Esophagus squamous epithelium (tissue), 5 donors: ENCODE measurements around the gene METTL9. TPM values are rescaled to one million over a fixed set of nuclear protein-coding genes. Genes with fewer than 3 reads are reported as not detected.

Source experiments
- DNase-seq: peaks from one replicate; lab custom pipeline; 2025; lab: John Stamatoyannopoulos, UW
- H3K27ac ChIP-seq, 4 donors: fragments of 200-600 bp; sonication (generic); one replicate each; pipeline ENCODE4 v1.5.1; 2016 to 2019; ENCODE audit warnings: mild to moderate bottlenecking in 1 of 4
- H3K27me3 ChIP-seq, 4 donors: fragments of 200-600 bp; sonication (generic); 1 replicate in 3 of 4; 2 replicates in 1 of 4; pipeline versions ENCODE4 v1.5.1 to v1.6.0; 2017 to 2021; ENCODE audit warnings: antibody characterized with exemption in 1 of 4
- H3K36me3 ChIP-seq, 3 donors: fragments of 200-600 bp; sonication (generic); one replicate each; pipeline ENCODE4 v1.5.1; 2016 to 2019
- H3K4me1 ChIP-seq, 3 donors: fragments of 200-600 bp; sonication (generic); one replicate each; pipeline ENCODE4 v1.5.1; 2017 to 2019
- H3K4me3 ChIP-seq, 4 donors: fragments of 200-600 bp; sonication (generic); 1 replicate in 3 of 4; 2 replicates in 1 of 4; pipeline ENCODE4 v1.5.1; 2016 to 2019; ENCODE audit warnings: mild to moderate bottlenecking in 2 of 4, moderate library complexity in 1 of 4
- H3K9me3 ChIP-seq, 3 donors: fragments of 200-600 bp; sonication (generic); one replicate each; pipeline ENCODE4 v1.5.1; 2016 to 2019
- CTCF ChIP-seq, 6 experiments: fragments of 450-650 bp in 4 of 6; fragments of 200-600 bp in 2 of 6; sonication (generic) in 2 of 6; IDR thresholded peaks; one replicate each; pipeline ENCODE4 v1.5.1; 2016 to 2019; ENCODE audit warnings: antibody characterized with exemption in 6 of 6, mild to moderate bottlenecking in 4 of 6, moderate library complexity in 4 of 6
- POLR2A ChIP-seq, 4 donors: fragments of 450-650 bp; IDR thresholded peaks; one replicate each; pipeline ENCODE4 v1.6.1; 2017; ENCODE audit warnings: antibody characterized with exemption in 4 of 4, mild to moderate bottlenecking in 4 of 4, moderate library complexity in 3 of 4
- WGBS, 2 donors: methylation state at CpG; one replicate each; pipeline ENCODE4 v1.1.5; 2018; 5-methylcytosine and 5-hydroxymethylcytosine counted together
- intact Hi-C: fragments of 100-400 bp; cut with DNase I; formaldehyde crosslinking; loops from one replicate; pipeline ENCODE4 v1.15.0; 2022
- total RNA-seq, 4 donors: library from RNA; depleted of rRNA; stranded (reverse); fragments of >200 nt; gene quantifications; one replicate each; pipeline ENCODE4 v1.1.0, GENCODE V29; 2016
- donor health status: DM: yes; HTN: yes; CAD: no.

The METTL9 gene
- total RNA-seq, 4 donors from 2014 or later = 82.3 to 169 (median 140) TPM

GRCh38 chr16:21611556-21612384, 12.4 kb downstream of the METTL9 start:
- Histone ChIP-seq H3K9me3 (no peaks in the 10 kb centered on the region), H3K36me3 (peaks cover 0 to 22% (median 0%) of the 10 kb centered on the region in 3 donors), H3K27me3 (no peaks in the 10 kb centered on the region), H3K27ac (peak overlapping the region; percentile 41 to 75 (median 48)), H3K4me3 (no peak overlapping the region), H3K4me1 (peaks cover 0 to 59% (median 32%) of the 10 kb centered on the region in 3 donors)
- intact Hi-C loops = no loop called here
- no peak for TF ChIP-seq POLR2A (IDR thresholded peaks at IDR 0.05)
- WGBS, 2 donors = 27 to 32% methylated on average over 7 of the region's 7 CpGs
- DNase-seq = no peak

GRCh38 chr16:21613361-21613760, 14.0 kb downstream of the METTL9 start:
- TF ChIP-seq CTCF (IDR thresholded peaks at IDR 0.05) = no peak
- no peak for TF ChIP-seq POLR2A (IDR thresholded peaks at IDR 0.05)
- no peaks in the 10 kb centered on the region for H3K27me3 ChIP-seq
- H3K27ac ChIP-seq = no peak overlapping the region
- DNase-seq = no peak
- no peak overlapping the region for H3K4me3 ChIP-seq
- peaks cover 0 to 38% (median 0%) of the 10 kb centered on the region in 3 donors for H3K36me3 ChIP-seq
- H3K9me3 ChIP-seq = no peaks in the 10 kb centered on the region
- WGBS, 2 donors = 93 to 95% methylated on average over 3 of the region's 4 CpGs
- H3K4me1 ChIP-seq = peaks cover 0 to 45% (median 21%) of the 10 kb centered on the region in 3 donors
- intact Hi-C loops = no loop called here

GRCh38 chr16:21613781-21614180, 14.4 kb downstream of the METTL9 start:
- no peak overlapping the region for H3K27ac ChIP-seq
- no peaks in the 10 kb centered on the region for H3K9me3 ChIP-seq
- WGBS, 2 donors = 87 to 92% methylated on average over 2 of the region's 2 CpGs
- H3K4me3 ChIP-seq = no peak overlapping the region
- H3K27me3 ChIP-seq = no peaks in the 10 kb centered on the region
- H3K4me1 ChIP-seq = peaks cover 0 to 40% (median 21%) of the 10 kb centered on the region in 3 donors
- peaks cover 0 to 42% (median 0%) of the 10 kb centered on the region in 3 donors for H3K36me3 ChIP-seq
- TF ChIP-seq POLR2A (IDR thresholded peaks at IDR 0.05) (no peak), CTCF (IDR thresholded peaks at IDR 0.05) (no peak)
- intact Hi-C loops = no loop called here
- DNase-seq = no peak

- Histone ChIP-seq H3K27ac (no peak overlapping the region), H3K4me3 (no peak overlapping the region), H3K9me3 (no peaks in the 10 kb centered on the region), H3K27me3 (no peaks in the 10 kb centered on the region), H3K36me3 (peaks cover 0 to 53% (median 0%) of the 10 kb centered on the region in 3 donors), H3K4me1 (peaks cover 0 to 29% (median 21%) of the 10 kb centered on the region in 3 donors)
- no peak for DNase-seq
- intact Hi-C loops = no loop called here
- TF ChIP-seq POLR2A (IDR thresholded peaks at IDR 0.05) = no peak
- TF ChIP-seq CTCF (IDR thresholded peaks at IDR 0.05) = no peak
- 86 to 96% methylated on average over 3 of the region's 3 CpGs for WGBS, 2 donors
These were observed 15.5 kb downstream of the METTL9 start for GRCh38 chr16:21614896-21615295.

- 87 to 100% methylated on average over 3 of the region's 3 CpGs for WGBS, 2 donors
- Histone ChIP-seq H3K4me3 (no peak overlapping the region), H3K36me3 (peaks cover 0 to 76% (median 0%) of the 10 kb centered on the region in 3 donors), H3K9me3 (no peaks in the 10 kb centered on the region), H3K4me1 (peaks cover 0 to 2% (median 0%) of the 10 kb centered on the region in 3 donors), H3K27me3 (no peaks in the 10 kb centered on the region), H3K27ac (no peak overlapping the region)
- no peak for TF ChIP-seq POLR2A (IDR thresholded peaks at IDR 0.05)
- TF ChIP-seq CTCF (IDR thresholded peaks at IDR 0.05) = no peak
- DNase-seq = no peak
- intact Hi-C loops = no loop called here
These were observed 18.2 kb downstream of the METTL9 start for GRCh38 chr16:21617607-21618006.
